ENCODE data around the gene PDZD7. TPM values are rescaled to one million over a fixed set of nuclear protein-coding genes. Genes with fewer than 3 reads are reported as not detected.

The PDZD7 gene
- total and polyA plus RNA-seq, 10 donors: 0.17 to 2.3 (median 1.1) TPM

DNA sequence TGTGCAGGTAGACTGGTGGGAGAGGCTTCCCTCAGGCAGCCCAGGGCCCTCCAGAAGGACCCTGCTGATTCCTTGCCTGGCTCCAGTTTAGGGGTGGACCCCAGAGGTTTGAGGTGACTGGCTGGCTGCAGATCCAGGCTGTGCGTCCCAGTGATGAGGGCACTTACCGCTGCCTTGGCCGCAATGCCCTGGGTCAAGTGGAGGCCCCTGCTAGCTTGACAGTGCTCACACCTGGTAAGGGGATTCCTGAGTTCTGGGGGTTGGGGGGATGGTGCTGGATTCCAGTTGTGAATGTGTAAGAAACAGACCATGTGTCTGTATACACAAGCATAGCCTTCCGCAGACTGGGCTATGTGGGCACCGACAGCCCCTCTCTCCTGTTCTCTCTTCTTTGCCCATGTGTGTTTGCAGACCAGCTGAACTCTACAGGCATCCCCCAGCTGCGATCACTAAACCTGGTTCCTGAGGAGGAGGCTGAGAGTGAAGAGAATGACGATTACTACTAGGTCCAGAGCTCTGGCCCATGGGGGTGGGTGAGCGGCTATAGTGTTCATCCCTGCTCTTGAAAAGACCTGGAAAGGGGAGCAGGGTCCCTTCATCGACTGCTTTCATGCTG, 33.6 kb upstream of the PDZD7 start:
- peaks cover 0 to 68% (median 33%) of the 10 kb centered on the region in 7 donors for H3K27me3 ChIP-seq (replicated peaks in 1 of 7)
- H3K9me3 ChIP-seq: no peaks in the 10 kb centered on the region
- peaks cover 32 to 86% (median 75%) of the 10 kb centered on the region in 6 donors for H3K4me1 ChIP-seq
- peak overlapping the region in 5 of 8 donors; percentile 20 to 98 (median 96) for H3K27ac ChIP-seq
- H3K36me3 ChIP-seq: no peaks in the 10 kb centered on the region
- peak overlapping the region in 1 of 8 donors; percentile 63 for H3K4me3 ChIP-seq
- 77 to 86% (median 85%) methylated on average over 6 to 9 of the region's 9 CpGs for WGBS, 5 donors
- DNase-seq: no peak
- intact Hi-C loops (cut with DNase I; ENCODE audit: low total_unique reads): no loop called here
- TF ChIP-seq CTCF (IDR thresholded peaks at IDR 0.05 in 8 of 11, conservative IDR thresholded peaks at IDR 0.05 in 3 of 11) (no peak), POLR2AphosphoS5 (IDR thresholded peaks at IDR 0.05) (no peak), POLR2A (IDR thresholded peaks at IDR 0.05) (no peak)

DNA sequence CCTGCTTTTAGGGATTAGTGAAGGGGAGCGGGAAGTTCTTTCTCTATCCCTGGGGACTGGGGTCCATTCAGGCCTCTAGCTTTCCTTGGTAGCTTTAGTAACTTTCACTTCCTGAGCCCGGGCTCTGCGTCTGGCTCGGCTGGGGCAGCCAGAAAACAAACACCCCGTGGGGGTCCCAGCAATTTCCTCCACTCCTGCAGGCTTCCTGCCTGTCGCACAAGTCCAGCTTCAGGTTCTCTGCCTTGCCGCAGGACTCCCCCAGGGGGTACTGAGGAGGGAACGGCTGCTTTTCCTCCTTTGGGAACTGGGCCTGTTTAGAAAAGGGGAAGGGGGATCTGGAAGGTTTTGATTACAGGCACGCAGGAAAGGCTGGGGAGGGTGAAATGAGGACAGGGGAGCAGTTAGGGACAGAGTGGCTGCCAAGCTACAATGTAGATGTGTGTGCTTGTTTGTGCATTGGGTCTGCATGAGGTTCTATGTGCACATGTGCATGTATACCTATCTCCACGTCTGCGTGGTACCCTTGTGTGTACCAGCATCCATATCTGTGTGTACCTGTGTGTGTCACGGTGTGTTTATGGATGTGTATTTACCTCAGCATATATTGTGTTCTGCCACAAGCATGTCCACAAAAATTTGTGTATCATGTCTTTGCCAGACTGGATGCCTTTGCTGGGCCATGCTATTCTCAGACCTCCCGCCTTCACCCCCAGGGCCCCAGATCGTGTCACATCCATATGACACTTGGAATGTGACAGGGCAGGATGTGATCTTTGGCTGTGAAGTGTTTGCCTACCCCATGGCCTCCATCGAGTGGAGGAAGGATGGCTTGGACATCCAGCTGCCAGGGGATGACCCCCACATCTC, 32.9 kb upstream of the PDZD7 start:
- intact Hi-C loops (cut with DNase I; ENCODE audit: low total_unique reads): no loop called here
- Histone ChIP-seq H3K27me3 (replicated peaks in 1 of 7) (peaks cover 0 to 68% (median 33%) of the 10 kb centered on the region in 7 donors), H3K36me3 (no peaks in the 10 kb centered on the region), H3K27ac (peak overlapping the region in 6 of 8 donors; percentile 9 to 98 (median 94)), H3K4me1 (peaks cover 32 to 91% (median 78%) of the 10 kb centered on the region in 6 donors), H3K9me3 (no peaks in the 10 kb centered on the region), H3K4me3 (peak overlapping the region in 7 of 8 donors; percentile 57 to 87 (median 76))
- DNase-seq: no peak
- WGBS, 5 donors: 19 to 35% (median 24%) methylated on average over 13 to 15 of the region's 15 CpGs
- TF ChIP-seq POLR2A (IDR thresholded peaks at IDR 0.05): no peak
- TF ChIP-seq POLR2AphosphoS5 (IDR thresholded peaks at IDR 0.05): no peak
- no peak for TF ChIP-seq CTCF (IDR thresholded peaks at IDR 0.05 in 8 of 11, conservative IDR thresholded peaks at IDR 0.05 in 3 of 11)

DNA sequence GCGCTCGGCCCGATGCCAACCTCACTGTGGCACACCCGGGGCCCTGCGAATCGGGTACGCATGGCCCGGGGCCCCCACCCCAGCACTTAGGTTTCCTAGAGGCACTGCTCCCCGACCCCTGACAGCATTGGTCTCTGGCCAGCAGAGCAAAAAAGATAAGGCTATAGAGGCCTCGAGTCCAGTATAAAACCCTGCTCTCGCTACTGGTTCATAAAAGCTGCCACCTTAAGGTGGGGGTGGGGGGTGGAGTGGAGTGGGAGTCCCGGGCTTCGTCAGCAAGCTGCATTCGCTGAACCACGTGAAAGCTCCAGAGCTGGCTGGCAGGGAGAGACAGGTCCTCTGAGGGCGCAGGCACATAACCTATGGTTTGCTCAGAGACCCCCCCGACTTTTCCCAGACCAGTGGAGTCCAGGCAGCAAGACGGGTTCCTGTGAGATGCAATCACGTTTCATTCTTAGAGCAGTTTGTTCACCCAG, 32.2 kb upstream of the PDZD7 start:
- Histone ChIP-seq H3K4me1 (peaks cover 32 to 89% (median 76%) of the 10 kb centered on the region in 6 donors), H3K4me3 (peak overlapping the region; percentile 10 to 87 (median 70)), H3K36me3 (no peaks in the 10 kb centered on the region), H3K9me3 (no peaks in the 10 kb centered on the region), H3K27ac (peak overlapping the region in 7 of 8 donors; percentile 9 to 99 (median 98)), H3K27me3 (replicated peaks in 1 of 7) (peaks cover 0 to 68% (median 33%) of the 10 kb centered on the region in 7 donors)
- TF ChIP-seq CTCF (IDR thresholded peaks at IDR 0.05 in 8 of 11, conservative IDR thresholded peaks at IDR 0.05 in 3 of 11) (no peak), POLR2AphosphoS5 (IDR thresholded peaks at IDR 0.05) (no peak), POLR2A (IDR thresholded peaks at IDR 0.05) (no peak)
- WGBS, 5 donors: 6 to 19% (median 10%) methylated on average over 10 to 19 of the region's 19 CpGs
- intact Hi-C loops (cut with DNase I; ENCODE audit: low total_unique reads): no loop called here
- no peak for DNase-seq

Data from spleen (tissue), 11 donors.